ENCODE results near the gene RAB4A. TPM values are rescaled to one million over a fixed set of nuclear protein-coding genes. Genes with fewer than 3 reads are reported as not detected.

Gene RAB4A
- total and polyA plus RNA-seq, 2 of the 13 experiments (the other 11 are each of a cell fraction or from before 2014, with no cell fraction given): 56.0 to 80.1 TPM

GRCh38 chr1:229266274-229266673, 4.6 kb upstream of the RAB4A start (continued):
- TF ChIP-seq ZBTB44 (CRISPR knock-in tag; IDR thresholded peaks at IDR 0.05): no peak
- TF ChIP-seq ETV6 (CRISPR knock-in tag; conservative IDR thresholded peaks at IDR 0.05): no peak

- ChIA-PET CTCF (ENCODE audit: low intra/inter-chr PET ratio, low total read pairs) (no interaction called here), POLR2A (no interaction called here)
- Histone ChIP-seq H2AFZ (ENCODE audit: low read length) (no peak overlapping the region), H3K9me3 (ENCODE audit: low read length) (peaks cover 9% of the 10 kb centered on the region), H3K4me3 (replicated peaks in 1 of 3; ENCODE audit: insufficient read depth in 1 of 3, low read depth in 2 of 3, low read length in 3 of 3) (no peak overlapping the region), H4K20me1 (ENCODE audit: insufficient read depth, low read length) (no peaks in the 10 kb centered on the region), H3K27ac (ENCODE audit: extremely low read length, insufficient read depth, low read length) (no peak overlapping the region), H3K9ac (ENCODE audit: insufficient read depth, low read depth, low read length) (no peak overlapping the region), H3K4me2 (ENCODE audit: low read depth, low read length) (no peak overlapping the region), H3K79me2 (ENCODE audit: insufficient read depth, low read length) (peaks cover 14% of the 10 kb centered on the region), H3K27me3 (ENCODE audit: control insufficient read depth in 1 of 2, insufficient read depth in 2 of 2, low read length in 2 of 2) (peaks cover 0 to 3% of the 10 kb centered on the region in 2 experiments; a peak in 1 of 5 replicates), H3K36me3 (replicated peaks in 1 of 2; ENCODE audit: control insufficient read depth in 1 of 2, insufficient read depth in 2 of 2, low read length in 2 of 2) (0 out of 5 replicates have a peak, but pooled peaks cover 0 to 6% of the 10 kb centered on the region in 2 experiments), H3K4me1 (ENCODE audit: insufficient read depth, low read length) (peaks cover 17% of the 10 kb centered on the region)
- TF ChIP-seq RAD51 (IDR thresholded peaks at IDR 0.05; ENCODE audit: borderline replicate concordance) (no peak), KAT8 (CRISPR knock-in tag; IDR thresholded peaks at IDR 0.05) (no peak)
- ATAC-seq (no peak), FAIRE-seq (no peak), DNase-seq (ENCODE audit: low spot score) (no peak)
- in situ Hi-C loops (cut with HindIII; ENCODE audit: extremely low pct_ligation_motif_present, low pct_unique_long_range_greater_than_20kb) (no loop called here), intact Hi-C loops (cut with micrococcal nuclease; ENCODE audit: unreplicated experiment) (no loop called here)
- BruUV-seq (replicated peaks): no TSS peak
- WGBS (ENCODE audit: low lambda C conversion rate): 96% methylated on average over 2 of the region's 2 CpGs
Measured at GRCh38 chr1:229266832-229267500, 3.9 kb upstream of the RAB4A start.

DNA sequence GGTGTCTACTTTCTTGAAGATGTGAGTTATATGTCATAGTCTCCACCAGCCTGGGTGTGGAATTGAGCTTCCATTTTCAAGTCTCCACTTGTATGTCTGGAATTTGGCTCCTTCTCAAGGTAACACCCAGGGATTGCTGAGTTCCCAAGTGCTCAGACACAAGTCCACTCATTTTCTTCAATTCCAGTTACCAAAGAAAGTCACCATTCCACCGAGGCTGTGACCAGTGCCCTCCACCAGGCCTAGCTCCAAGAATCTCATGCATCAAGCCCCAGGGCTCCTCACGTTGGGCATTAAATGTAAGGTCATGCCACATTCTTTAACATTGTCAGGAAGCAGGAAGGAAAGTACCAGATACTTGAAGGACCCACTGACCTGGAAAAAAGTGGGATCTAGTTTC, 2.4 kb upstream of the RAB4A start:
- Histone ChIP-seq H3K4me3 (replicated peaks in 1 of 3; ENCODE audit: insufficient read depth in 1 of 3, low read depth in 2 of 3, low read length in 3 of 3) (no peak overlapping the region), H3K4me1 (ENCODE audit: insufficient read depth, low read length) (peaks cover 27% of the 10 kb centered on the region), H3K4me2 (ENCODE audit: low read depth, low read length) (no peak overlapping the region), H3K27me3 (ENCODE audit: control insufficient read depth in 1 of 2, insufficient read depth in 2 of 2, low read length in 2 of 2) (peaks cover 0 to 3% of the 10 kb centered on the region in 2 experiments; a peak in 1 of 5 replicates), H3K27ac (ENCODE audit: extremely low read length, insufficient read depth, low read length) (no peak overlapping the region), H3K9ac (ENCODE audit: insufficient read depth, low read depth, low read length) (no peak overlapping the region), H3K79me2 (ENCODE audit: insufficient read depth, low read length) (peaks cover 29% of the 10 kb centered on the region), H2AFZ (ENCODE audit: low read length) (no peak overlapping the region), H3K36me3 (replicated peaks in 1 of 2; ENCODE audit: control insufficient read depth in 1 of 2, insufficient read depth in 2 of 2, low read length in 2 of 2) (0 out of 5 replicates have a peak, but pooled peaks cover 0 to 6% of the 10 kb centered on the region in 2 experiments), H4K20me1 (ENCODE audit: insufficient read depth, low read length) (no peaks in the 10 kb centered on the region), H3K9me3 (ENCODE audit: low read length) (peaks cover 9% of the 10 kb centered on the region)
- no peak for ATAC-seq
- in situ Hi-C loops (cut with HindIII; ENCODE audit: extremely low pct_ligation_motif_present, low pct_unique_long_range_greater_than_20kb) (no loop called here), intact Hi-C loops (cut with micrococcal nuclease; ENCODE audit: unreplicated experiment) (no loop called here)
- no peak for FAIRE-seq
- ChIA-PET POLR2A (no interaction called here), CTCF (ENCODE audit: low intra/inter-chr PET ratio, low total read pairs) (no interaction called here)
- no TSS peak for BruUV-seq (replicated peaks)
- TF ChIP-seq PRDM15 (CRISPR knock-in tag; IDR thresholded peaks at IDR 0.05): no peak
- 100% methylated on average over 2 of the region's 2 CpGs for WGBS (ENCODE audit: low lambda C conversion rate)
- DNase-seq (ENCODE audit: low spot score): no peak

All from HepG2 (cell line).